ENCODE results near the gene CPEB1. TPM values are rescaled to one million over a fixed set of nuclear protein-coding genes. Genes with fewer than 3 reads are reported as not detected.

CPEB1 gene
- total RNA-seq, 1 donor from 2014 or later = 10.6 TPM

DNA sequence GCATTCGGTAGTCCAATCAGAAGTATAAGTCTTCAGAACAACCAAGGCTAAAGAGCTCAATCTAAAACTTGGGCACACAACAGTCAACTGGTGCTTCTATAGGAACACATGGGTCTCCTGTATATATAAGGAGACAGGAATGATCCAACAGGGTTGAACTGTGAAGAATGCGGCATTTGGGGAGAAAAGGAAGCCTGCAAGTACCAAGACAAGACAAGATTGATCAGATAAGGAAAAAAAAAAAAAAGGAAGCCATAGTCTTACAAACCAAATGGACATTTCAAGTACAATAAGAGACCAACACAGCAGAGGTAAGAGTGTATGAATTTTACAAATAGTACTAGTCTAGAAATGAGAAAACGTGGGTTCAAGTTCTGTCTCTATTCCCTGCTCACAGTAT, 6.5 kb downstream of the CPEB1 start:
- H3K4me3 ChIP-seq = no peak overlapping the region
- no peak for TF ChIP-seq POLR2AphosphoS5 (IDR thresholded peaks at IDR 0.05; ENCODE audit: insufficient read depth in 1 of 2, low read depth in 1 of 2)
- H3K9me3 ChIP-seq = no peaks in the 10 kb centered on the region
- intact Hi-C loops (cut with DNase I) = no loop called here
- H3K36me3 ChIP-seq = no peaks in the 10 kb centered on the region
- no peak overlapping the region for H3K27ac ChIP-seq
- DNase-seq (ENCODE audit: extremely low spot score in 2 of 2) = no peak
- peaks cover 3% of the 10 kb centered on the region for H3K4me1 ChIP-seq
- H3K27me3 ChIP-seq = no peaks in the 10 kb centered on the region

DNA sequence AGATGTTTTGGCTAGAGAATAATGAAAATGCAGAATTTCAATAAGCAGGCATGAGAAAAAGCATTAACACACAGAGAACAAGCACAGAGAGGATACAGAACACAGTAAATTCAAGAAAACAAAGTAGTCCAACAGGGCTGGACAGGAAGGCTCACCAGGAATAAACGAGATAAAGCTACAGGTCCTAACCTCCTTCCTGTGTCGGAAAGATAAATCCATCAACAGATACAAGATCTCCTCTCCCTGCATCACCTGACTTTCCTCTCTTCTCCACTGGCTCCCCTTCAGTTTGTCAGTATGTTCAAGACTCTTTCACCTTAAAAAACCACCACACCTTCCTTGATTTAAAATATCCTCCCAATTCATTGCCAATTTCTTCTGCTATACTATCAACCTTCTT, 11.4 kb downstream of the CPEB1 start:
- Histone ChIP-seq H3K4me3 (no peak overlapping the region), H3K36me3 (no peaks in the 10 kb centered on the region), H3K9me3 (no peaks in the 10 kb centered on the region), H3K27me3 (no peaks in the 10 kb centered on the region), H3K27ac (no peak overlapping the region), H3K4me1 (no peaks in the 10 kb centered on the region)
- TF ChIP-seq POLR2A (IDR thresholded peaks at IDR 0.05) = no peak
- intact Hi-C loops (cut with DNase I) = no loop called here
- DNase-seq (ENCODE audit: extremely low spot score in 2 of 2) = no peak

DNA sequence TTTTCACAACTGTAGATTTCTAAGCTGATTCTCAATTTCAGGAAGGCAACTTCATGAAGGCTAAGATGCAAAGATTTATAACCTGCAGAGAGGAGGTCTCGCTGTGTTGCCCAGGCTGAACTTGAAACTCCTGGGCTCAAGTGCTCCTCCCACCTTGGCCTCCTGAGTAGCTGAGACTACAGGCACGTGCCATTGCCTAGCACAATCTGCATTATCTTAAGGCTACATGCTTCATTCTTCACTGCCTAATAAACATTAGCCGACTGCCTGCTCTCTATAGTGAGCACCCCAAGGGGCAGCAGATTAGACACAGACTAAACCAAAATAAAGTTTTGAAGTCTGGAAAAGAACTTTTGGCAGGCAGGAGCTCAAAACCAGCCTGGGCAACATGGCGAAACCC, 17.1 kb downstream of the CPEB1 start:
- TF ChIP-seq, protein P1, sequence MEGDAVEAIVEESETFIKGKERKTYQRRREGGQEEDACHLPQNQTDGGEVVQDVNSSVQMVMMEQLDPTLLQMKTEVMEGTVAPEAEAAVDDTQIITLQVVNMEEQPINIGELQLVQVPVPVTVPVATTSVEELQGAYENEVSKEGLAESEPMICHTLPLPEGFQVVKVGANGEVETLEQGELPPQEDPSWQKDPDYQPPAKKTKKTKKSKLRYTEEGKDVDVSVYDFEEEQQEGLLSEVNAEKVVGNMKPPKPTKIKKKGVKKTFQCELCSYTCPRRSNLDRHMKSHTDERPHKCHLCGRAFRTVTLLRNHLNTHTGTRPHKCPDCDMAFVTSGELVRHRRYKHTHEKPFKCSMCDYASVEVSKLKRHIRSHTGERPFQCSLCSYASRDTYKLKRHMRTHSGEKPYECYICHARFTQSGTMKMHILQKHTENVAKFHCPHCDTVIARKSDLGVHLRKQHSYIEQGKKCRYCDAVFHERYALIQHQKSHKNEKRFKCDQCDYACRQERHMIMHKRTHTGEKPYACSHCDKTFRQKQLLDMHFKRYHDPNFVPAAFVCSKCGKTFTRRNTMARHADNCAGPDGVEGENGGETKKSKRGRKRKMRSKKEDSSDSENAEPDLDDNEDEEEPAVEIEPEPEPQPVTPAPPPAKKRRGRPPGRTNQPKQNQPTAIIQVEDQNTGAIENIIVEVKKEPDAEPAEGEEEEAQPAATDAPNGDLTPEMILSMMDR (IDR thresholded peaks at IDR 0.05) = no peak
- TF ChIP-seq POLR2A (IDR thresholded peaks at IDR 0.05) = no peak
- TF ChIP-seq POLR2AphosphoS5 (IDR thresholded peaks at IDR 0.05; ENCODE audit: insufficient read depth in 1 of 2, low read depth in 1 of 2) = no peak
- intact Hi-C loops (cut with DNase I) = no loop called here
- no peak for DNase-seq (ENCODE audit: extremely low spot score in 2 of 2)
- Histone ChIP-seq H3K27me3 (no peaks in the 10 kb centered on the region), H3K4me3 (no peak overlapping the region), H3K4me1 (no peaks in the 10 kb centered on the region), H3K36me3 (no peaks in the 10 kb centered on the region), H3K27ac (no peak overlapping the region), H3K9me3 (no peaks in the 10 kb centered on the region)

DNA sequence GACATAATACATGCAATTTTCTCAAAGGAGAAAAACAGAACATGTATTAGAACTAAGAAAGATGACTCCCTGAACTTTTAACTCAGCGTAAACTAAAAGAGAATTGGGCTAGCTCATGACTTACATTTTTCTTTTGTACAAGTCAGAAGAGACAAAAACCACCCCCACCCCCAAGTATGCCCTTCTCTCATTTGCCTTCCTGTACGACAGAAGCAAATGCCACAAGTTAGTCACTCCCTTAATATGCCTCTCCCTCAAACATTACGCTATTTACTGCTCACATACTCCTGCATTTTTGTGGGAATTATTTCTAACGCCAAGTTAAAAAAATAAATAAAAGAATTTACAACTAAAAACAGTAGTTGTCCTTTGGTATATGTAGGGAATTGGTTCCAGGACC, 22.0 kb downstream of the CPEB1 start:
- H3K4me3 ChIP-seq = no peak overlapping the region
- H3K27me3 ChIP-seq = no peaks in the 10 kb centered on the region
- TF ChIP-seq, protein P1 (IDR thresholded peaks at IDR 0.05) = no peak
- TF ChIP-seq POLR2A (IDR thresholded peaks at IDR 0.05) (no peak), POLR2AphosphoS5 (IDR thresholded peaks at IDR 0.05; ENCODE audit: insufficient read depth in 1 of 2, low read depth in 1 of 2) (no peak)
- H3K36me3 ChIP-seq = no peaks in the 10 kb centered on the region
- no peak for DNase-seq (ENCODE audit: extremely low spot score in 2 of 2)
- intact Hi-C loops (cut with DNase I) = no loop called here
- H3K9me3 ChIP-seq = no peaks in the 10 kb centered on the region
- no peaks in the 10 kb centered on the region for H3K4me1 ChIP-seq
- H3K27ac ChIP-seq = no peak overlapping the region

DNA sequence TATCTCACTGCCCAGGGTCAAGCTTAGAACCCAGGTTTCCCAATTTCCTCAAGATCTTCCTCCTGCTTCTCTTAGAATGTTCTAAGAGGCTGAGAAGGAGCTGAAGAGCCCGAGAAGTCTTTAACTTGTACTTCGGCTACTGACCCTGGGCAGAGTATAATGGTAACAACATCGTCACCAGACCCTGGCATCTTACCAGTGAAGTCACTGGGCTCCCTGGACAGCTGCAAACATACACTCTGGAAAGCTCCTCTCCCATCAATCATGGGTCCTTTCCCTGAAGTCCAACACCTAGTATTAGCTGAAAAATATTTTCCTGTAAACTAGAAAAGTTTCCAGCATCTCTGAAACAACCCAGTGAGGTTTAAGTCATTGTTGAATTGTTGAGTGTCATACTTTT, 22.7 kb downstream of the CPEB1 start:
- TF ChIP-seq, protein P1 (IDR thresholded peaks at IDR 0.05) = no peak
- no peak for TF ChIP-seq POLR2AphosphoS5 (IDR thresholded peaks at IDR 0.05; ENCODE audit: insufficient read depth in 1 of 2, low read depth in 1 of 2)
- TF ChIP-seq POLR2A (IDR thresholded peaks at IDR 0.05) = no peak
- DNase-seq (ENCODE audit: extremely low spot score in 2 of 2) = no peak
- intact Hi-C loops (cut with DNase I) = no loop called here
- Histone ChIP-seq H3K9me3 (no peaks in the 10 kb centered on the region), H3K4me3 (no peak overlapping the region), H3K27ac (no peak overlapping the region), H3K27me3 (no peaks in the 10 kb centered on the region), H3K36me3 (no peaks in the 10 kb centered on the region), H3K4me1 (no peaks in the 10 kb centered on the region)

DNA sequence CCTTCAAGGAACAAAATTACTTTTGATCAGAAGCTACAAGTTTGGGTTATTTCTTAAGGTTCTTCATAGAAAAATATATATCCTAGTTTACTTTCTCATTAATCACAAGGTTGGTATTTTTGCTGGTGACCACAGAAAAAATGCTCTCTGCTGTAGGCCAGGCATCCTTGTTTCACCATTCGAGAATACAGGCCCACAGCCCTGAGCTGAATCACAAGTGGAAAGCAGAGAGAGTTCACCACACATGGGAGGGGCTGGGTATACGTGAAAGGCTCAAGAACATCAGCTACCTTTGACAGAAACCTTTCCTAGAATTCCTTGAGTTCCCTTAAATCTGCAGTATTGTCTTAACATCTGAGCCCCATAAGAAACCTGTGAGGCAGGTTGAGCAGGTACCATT, 23.2 kb downstream of the CPEB1 start:
- H3K27me3 ChIP-seq = no peaks in the 10 kb centered on the region

More for the DNA sequence above, 23.2 kb downstream of the CPEB1 start:
- Histone ChIP-seq H3K27ac (no peak overlapping the region), H3K4me3 (no peak overlapping the region), H3K9me3 (no peaks in the 10 kb centered on the region), H3K4me1 (no peaks in the 10 kb centered on the region), H3K36me3 (no peaks in the 10 kb centered on the region)
- no peak for DNase-seq (ENCODE audit: extremely low spot score in 2 of 2)
- TF ChIP-seq POLR2AphosphoS5 (IDR thresholded peaks at IDR 0.05; ENCODE audit: insufficient read depth in 1 of 2, low read depth in 1 of 2) (no peak), POLR2A (IDR thresholded peaks at IDR 0.05) (no peak)
- TF ChIP-seq, protein P1 (IDR thresholded peaks at IDR 0.05) = no peak
- intact Hi-C loops (cut with DNase I) = no loop called here
